ENCODE data around the gene SPTB.

Gene SPTB

DNA sequence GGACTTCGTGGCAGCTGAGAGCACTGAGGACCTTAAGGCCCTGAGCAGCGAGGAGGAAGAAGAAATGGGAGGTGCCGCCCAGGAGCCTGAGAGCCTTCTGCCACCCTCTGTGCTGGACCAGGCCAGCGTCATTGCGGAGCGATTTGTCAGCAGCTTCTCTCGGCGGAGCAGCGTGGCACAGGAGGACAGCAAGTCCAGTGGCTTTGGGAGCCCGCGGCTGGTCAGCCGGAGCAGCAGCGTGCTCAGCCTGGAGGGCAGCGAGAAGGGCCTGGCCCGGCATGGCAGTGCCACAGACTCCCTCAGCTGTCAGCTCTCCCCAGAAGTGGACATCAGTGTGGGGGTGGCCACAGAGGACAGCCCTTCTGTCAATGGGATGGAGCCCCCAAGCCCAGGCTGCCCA is 138.5 kb downstream of the SPTB start:
- DNase-seq (ENCODE audit: low read depth) = no peak
- H3K4me3 ChIP-seq (ENCODE audit: low read depth, low read length) = no peak overlapping the region
- TF ChIP-seq, protein P1, sequence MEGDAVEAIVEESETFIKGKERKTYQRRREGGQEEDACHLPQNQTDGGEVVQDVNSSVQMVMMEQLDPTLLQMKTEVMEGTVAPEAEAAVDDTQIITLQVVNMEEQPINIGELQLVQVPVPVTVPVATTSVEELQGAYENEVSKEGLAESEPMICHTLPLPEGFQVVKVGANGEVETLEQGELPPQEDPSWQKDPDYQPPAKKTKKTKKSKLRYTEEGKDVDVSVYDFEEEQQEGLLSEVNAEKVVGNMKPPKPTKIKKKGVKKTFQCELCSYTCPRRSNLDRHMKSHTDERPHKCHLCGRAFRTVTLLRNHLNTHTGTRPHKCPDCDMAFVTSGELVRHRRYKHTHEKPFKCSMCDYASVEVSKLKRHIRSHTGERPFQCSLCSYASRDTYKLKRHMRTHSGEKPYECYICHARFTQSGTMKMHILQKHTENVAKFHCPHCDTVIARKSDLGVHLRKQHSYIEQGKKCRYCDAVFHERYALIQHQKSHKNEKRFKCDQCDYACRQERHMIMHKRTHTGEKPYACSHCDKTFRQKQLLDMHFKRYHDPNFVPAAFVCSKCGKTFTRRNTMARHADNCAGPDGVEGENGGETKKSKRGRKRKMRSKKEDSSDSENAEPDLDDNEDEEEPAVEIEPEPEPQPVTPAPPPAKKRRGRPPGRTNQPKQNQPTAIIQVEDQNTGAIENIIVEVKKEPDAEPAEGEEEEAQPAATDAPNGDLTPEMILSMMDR (conservative IDR thresholded peaks at IDR 0.05; ENCODE audit: low read depth, low read length) = no peak

DNA sequence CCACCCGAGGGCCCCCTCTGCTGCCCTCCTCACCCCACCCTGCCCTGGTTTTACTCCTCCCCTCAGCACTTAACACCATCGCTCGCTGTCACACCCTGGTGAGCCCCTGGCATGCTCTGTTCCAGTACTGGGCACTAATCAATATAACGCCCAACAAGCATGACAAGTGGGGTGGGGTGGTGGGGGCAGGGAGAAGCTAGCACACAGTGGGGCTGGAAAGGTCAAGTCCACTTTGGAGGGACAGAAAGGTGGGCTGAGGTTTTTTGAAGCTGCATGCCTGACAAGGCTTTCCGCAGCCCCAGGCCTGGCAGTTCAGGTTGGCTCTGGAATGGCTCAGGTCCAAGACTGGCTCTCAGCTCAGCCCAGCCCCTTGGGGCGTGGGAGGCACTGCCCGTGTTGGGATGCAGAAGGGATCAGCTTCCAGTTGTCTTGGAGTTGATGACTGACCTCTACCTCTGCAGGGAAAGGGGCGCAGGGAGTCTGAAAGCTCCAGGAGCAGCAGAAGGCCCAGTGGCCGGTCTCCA is 141.4 kb downstream of the SPTB start:
- DNase-seq (ENCODE audit: low read depth) = no peak
- no peak overlapping the region for H3K4me3 ChIP-seq (ENCODE audit: low read depth, low read length)
- TF ChIP-seq, protein P1 (conservative IDR thresholded peaks at IDR 0.05; ENCODE audit: low read depth, low read length) = no peak

DNA sequence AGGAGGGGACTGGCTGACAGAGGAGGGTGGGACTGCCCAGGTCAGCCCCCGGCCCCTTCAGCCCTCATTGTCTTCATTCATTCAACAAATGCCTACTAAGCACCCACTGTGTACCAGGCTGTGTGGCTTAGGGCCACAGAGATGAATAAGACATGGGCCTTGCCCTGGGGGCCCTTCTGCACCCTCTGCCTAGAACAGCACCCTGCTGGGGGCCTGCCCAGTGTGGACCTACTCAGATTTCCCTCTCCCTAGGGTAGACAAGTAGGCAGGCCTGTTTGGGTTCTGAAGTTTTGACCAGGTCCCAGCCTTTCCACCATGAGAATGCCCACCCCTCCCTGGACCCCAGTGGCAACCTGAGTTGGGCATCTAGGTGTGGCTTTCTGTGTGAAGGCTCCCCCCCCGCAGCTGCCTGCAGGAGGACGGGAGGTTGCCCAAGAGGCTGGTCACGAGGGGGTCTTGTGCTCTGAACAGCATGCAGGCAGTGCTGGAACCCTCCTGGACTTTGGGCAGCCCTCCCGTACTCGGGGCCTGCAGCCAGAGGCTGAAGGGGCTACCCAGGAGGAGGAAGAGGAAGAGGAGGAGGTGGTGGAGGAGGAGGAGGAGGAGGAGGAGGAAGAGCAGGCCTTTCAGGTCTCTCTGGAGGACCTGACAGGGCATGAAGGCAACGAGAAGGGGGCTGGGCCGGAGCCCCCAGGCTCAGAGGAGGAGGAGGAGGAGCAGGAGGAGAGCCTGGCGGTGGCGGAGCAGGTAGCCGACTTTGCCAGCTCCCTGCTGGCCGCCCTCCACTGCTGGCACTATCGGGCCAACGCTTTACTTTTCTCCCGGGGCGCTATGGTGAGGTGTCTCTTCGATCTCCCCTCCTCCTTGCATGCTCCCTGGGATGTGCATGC is 142.1 kb downstream of the SPTB start:
- H3K4me3 ChIP-seq (ENCODE audit: low read depth, low read length) = no peak overlapping the region
- TF ChIP-seq, protein P1 (conservative IDR thresholded peaks at IDR 0.05; ENCODE audit: low read depth, low read length) = no peak
- no peak for DNase-seq (ENCODE audit: low read depth)

DNA sequence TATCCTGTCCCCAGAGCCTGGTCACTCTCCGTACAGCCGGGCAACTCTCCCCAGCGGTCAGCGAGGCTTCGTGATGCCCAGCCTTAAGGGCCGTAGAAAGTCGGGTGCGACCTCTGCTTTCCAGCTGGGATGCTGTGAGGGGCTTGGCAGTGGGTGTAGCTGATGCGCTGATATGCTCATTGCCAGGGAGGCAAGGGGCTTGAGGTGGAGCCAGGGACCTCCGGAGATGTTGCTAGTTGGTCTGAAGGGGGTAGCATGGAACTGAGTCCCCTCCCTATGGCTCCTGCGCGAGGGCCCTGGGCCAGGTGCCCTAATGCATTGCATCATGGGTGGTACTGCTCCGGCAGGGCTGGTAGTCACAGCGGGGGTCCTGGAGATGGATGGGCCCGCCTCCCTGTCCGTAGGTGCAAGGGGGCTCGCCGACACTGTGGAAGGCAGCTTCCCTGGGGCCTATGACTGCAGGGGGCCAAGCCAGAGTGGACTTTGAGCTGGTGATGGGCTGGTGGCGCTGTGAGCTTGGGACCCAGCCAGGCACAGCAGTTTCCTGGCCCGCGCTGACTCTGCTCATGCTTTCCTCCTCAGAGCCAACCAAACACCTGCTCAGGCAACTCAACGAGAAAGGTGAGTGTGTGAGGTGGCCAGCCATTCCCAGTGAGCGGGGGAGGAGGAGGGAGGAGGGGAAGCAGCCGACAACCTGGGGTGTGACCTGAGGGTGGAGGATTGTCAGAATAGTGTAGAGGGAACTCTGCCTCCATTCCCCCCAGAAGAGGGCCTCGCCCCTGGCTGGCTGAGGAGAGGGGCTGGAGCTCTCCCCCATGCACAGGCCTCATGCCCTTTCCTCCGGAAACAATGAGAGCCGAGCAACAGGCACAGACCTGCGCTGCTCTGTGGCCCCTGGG is 143.2 kb downstream of the SPTB start:
- TF ChIP-seq, protein P1 (conservative IDR thresholded peaks at IDR 0.05; ENCODE audit: low read depth, low read length) = no peak
- no peak for DNase-seq (ENCODE audit: low read depth)
- no peak overlapping the region for H3K4me3 ChIP-seq (ENCODE audit: low read depth, low read length)

DNA sequence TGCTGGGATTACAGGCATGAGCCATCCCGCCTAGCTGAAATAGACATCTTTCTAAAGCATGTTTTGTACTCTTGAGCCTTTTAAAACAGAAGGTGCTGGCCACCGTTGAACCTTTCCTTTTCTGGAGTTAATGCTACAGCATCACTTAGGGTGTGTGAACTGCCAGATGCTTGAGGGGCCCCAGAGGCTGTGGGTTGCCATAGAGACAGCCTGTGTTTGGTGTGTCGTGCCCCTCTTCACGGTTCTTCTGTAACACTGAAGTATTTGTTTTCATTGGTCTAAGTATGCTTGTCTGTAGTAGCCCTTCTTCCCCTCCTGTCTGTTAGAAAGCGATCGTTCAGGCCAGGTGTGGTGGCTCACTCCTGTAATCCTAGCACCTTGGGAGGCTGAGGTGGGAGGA is 144.7 kb downstream of the SPTB start:
- no peak for DNase-seq (ENCODE audit: low read depth)
- TF ChIP-seq, protein P1 (conservative IDR thresholded peaks at IDR 0.05; ENCODE audit: low read depth, low read length) = no peak
- no peak overlapping the region for H3K4me3 ChIP-seq (ENCODE audit: low read depth, low read length)

DNA sequence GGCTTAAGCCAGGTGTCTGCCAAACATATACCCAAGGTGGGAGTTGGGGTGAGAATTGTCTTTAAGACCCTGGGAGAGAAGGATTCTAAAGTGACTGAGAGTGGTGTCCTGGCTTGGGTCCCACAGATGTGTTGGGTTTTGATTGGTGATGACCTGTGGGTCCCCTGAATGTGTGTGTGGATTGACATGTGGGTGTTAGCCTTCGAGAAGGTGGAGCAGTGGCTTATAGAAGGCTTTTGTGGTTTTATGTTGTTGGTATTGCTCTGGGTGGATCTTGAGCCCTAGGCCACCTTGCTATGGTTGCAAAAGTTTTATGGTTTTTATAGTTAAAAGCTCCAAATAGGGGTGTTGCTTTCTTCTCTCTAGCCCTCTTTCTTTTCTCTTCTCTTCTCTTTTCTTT is 145.8 kb downstream of the SPTB start:
- DNase-seq (ENCODE audit: low read depth) = no peak
- TF ChIP-seq, protein P1 (conservative IDR thresholded peaks at IDR 0.05; ENCODE audit: low read depth, low read length) = no peak
- no peak overlapping the region for H3K4me3 ChIP-seq (ENCODE audit: low read depth, low read length)

All from choroid plexus epithelial cell (primary cell).